ENCODE measurements around the gene PAF1. TPM values are rescaled to one million over a fixed set of nuclear protein-coding genes. Genes with fewer than 3 reads are reported as not detected.

The PAF1 gene
- total RNA-seq, 1 donor from 2014 or later, result 33.3 TPM

GRCh38 chr19:39377373-39378362 is 13.2 kb downstream of the PAF1 start:
- no peaks in the 10 kb centered on the region for H3K9me3 ChIP-seq
- no peak for TF ChIP-seq CTCF (IDR thresholded peaks at IDR 0.05)
- ATAC-seq, result no peak
- DNase-seq, result peak; percentile 54
- H3K4me1 ChIP-seq, result peaks cover 9% of the 10 kb centered on the region
- H3K27ac ChIP-seq, result no peak overlapping the region
- H3K27me3 ChIP-seq, result no peaks in the 10 kb centered on the region
- H3K36me3 ChIP-seq, result peaks cover 87% of the 10 kb centered on the region
- intact Hi-C loops (cut with DNase I), result no loop called here
- H3K4me3 ChIP-seq, result no peak overlapping the region

- H3K27me3 ChIP-seq, result no peaks in the 10 kb centered on the region
These were observed 15.0 kb downstream of the PAF1 start for GRCh38 chr19:39375929-39376328.

GRCh38 chr19:39372941-39373340 is 18.0 kb downstream of the PAF1 start:
- H3K27ac ChIP-seq, result peak overlapping the region; percentile 89
- no peaks in the 10 kb centered on the region for H3K9me3 ChIP-seq
- no peaks in the 10 kb centered on the region for H3K27me3 ChIP-seq
- peaks cover 22% of the 10 kb centered on the region for H3K4me1 ChIP-seq
- H3K36me3 ChIP-seq, result peaks cover 77% of the 10 kb centered on the region
- no peak overlapping the region for H3K4me3 ChIP-seq
- ATAC-seq (peak; percentile 8), DNase-seq (peak; percentile 25)
- TF ChIP-seq CTCF (IDR thresholded peaks at IDR 0.05), result no peak
- intact Hi-C loops (cut with DNase I), result no loop called here

More at GRCh38 chr19:39375929-39376328, 15.0 kb downstream of the PAF1 start:
- Histone ChIP-seq H3K9me3 (no peaks in the 10 kb centered on the region), H3K4me1 (peaks cover 22% of the 10 kb centered on the region), H3K36me3 (peaks cover 80% of the 10 kb centered on the region), H3K27ac (no peak overlapping the region), H3K4me3 (no peak overlapping the region)
- peak; percentile 9 for DNase-seq
- no peak for TF ChIP-seq CTCF (IDR thresholded peaks at IDR 0.05)
- intact Hi-C loops (cut with DNase I), result no loop called here
- ATAC-seq, result no peak

- intact Hi-C loops (cut with DNase I), result no loop called here
- Histone ChIP-seq H3K27me3 (no peaks in the 10 kb centered on the region), H3K4me3 (no peak overlapping the region), H3K36me3 (peaks cover 72% of the 10 kb centered on the region), H3K9me3 (no peaks in the 10 kb centered on the region), H3K4me1 (peaks cover 22% of the 10 kb centered on the region), H3K27ac (peak overlapping the region; percentile 89)
- DNase-seq (peak; percentile 74), ATAC-seq (peak; percentile 82)
- TF ChIP-seq CTCF (IDR thresholded peaks at IDR 0.05), result no peak
These were observed 18.7 kb downstream of the PAF1 start for GRCh38 chr19:39372047-39372802.

GRCh38 chr19:39370735-39371134 is 20.2 kb downstream of the PAF1 start:
- H3K27me3 ChIP-seq, result no peaks in the 10 kb centered on the region
- ATAC-seq (no peak), DNase-seq (no peak)
- intact Hi-C loops (cut with DNase I), result no loop called here
- H3K27ac ChIP-seq, result peak overlapping the region; percentile 24
- H3K9me3 ChIP-seq, result no peaks in the 10 kb centered on the region
- peaks cover 65% of the 10 kb centered on the region for H3K36me3 ChIP-seq
- H3K4me1 ChIP-seq, result peaks cover 22% of the 10 kb centered on the region
- no peak overlapping the region for H3K4me3 ChIP-seq
- no peak for TF ChIP-seq CTCF (IDR thresholded peaks at IDR 0.05)

All from upper lobe of right lung (tissue), 1 donor.